GM12878 (cell line): ENCODE results near the gene WHRN. TPM values are rescaled to one million over a fixed set of nuclear protein-coding genes. Genes with fewer than 3 reads are reported as not detected.

Experiments used
- ATAC-seq: fragments of 200-7000 bp; cut with Tn5 transposase; 3 replicates; pipeline ENCODE4 v1.9.1; 2020; ENCODE audit warnings: mild to moderate bottlenecking, moderate library complexity
- BruUV-seq: library from RNA; stranded (reverse); fragments of 400-500 nt; replicated peaks from 2 replicates; lab custom pipeline; 2021; lab: Mats Ljungman, UMichigan
- CTCF ChIA-PET: fragments of 300-600 bp; sonication (Branson Sonifier 250); formaldehyde crosslinking; extraction: SDS; loops from one replicate; lab custom pipeline; 2021; ENCODE audit warnings: inconsistent platforms; lab: Yijun Ruan, JAX
- POLR2A ChIA-PET: fragments of 350-600 bp; formaldehyde crosslinking; extraction: SDS; loops from one replicate; lab custom pipeline; 2021; ENCODE audit warnings: inconsistent platforms; lab: Charles Lee
- RAD21 ChIA-PET: fragments of 300-600 bp; sonication (Branson Sonifier 250); formaldehyde crosslinking; loops from one replicate; lab custom pipeline; 2023; ENCODE audit warnings: antibody characterized with exemption; ENCODE audit not compliant: unreplicated experiment; lab: Charles Lee
- SMC1A ChIA-PET: fragments of 300-600 bp; sonication (Branson Sonifier 250); formaldehyde crosslinking; loops from one replicate; lab custom pipeline; 2023; ENCODE audit not compliant: unreplicated experiment, uncharacterized antibody; lab: Charles Lee
- DNase-seq: peaks from one replicate; pipeline ENCODE4 v3.0.0-alpha.2; 2011; ENCODE audit warnings: low read depth, low spot score
- FAIRE-seq: peaks from 3 replicates; lab custom pipeline; 2011; peaks lifted over from hg19 to GRCh38; lab: Jason Lieb, UNC
- H2AFZ ChIP-seq: 2 replicates; pipeline ENCODE4 v1.6.0; 2011; ENCODE audit warnings: low read depth, low read length, control low read depth; ENCODE audit not compliant: control insufficient read depth
- H3K27ac ChIP-seq: 2 replicates; pipeline ENCODE4 v1.5.1; 2011; ENCODE audit warnings: control low read depth; ENCODE audit not compliant: control insufficient read depth, insufficient read depth
- H3K27me3 ChIP-seq, 2 experiments: replicated peaks in 1 of 2; 2 replicates each; pipeline versions ENCODE4 v1.6.0 to v1.6.1; 2011; ENCODE audit warnings: low read length in 1 of 2; ENCODE audit not compliant: control insufficient read depth in 2 of 2, insufficient read depth in 2 of 2
- H3K36me3 ChIP-seq, 2 experiments: 2 replicates each; pipeline ENCODE4 v1.5.1; 2011; ENCODE audit warnings: low read length in 1 of 2; ENCODE audit not compliant: control insufficient read depth in 2 of 2, insufficient read depth in 2 of 2
- H3K4me1 ChIP-seq: 2 replicates; pipeline ENCODE4 v1.6.1; 2011; ENCODE audit warnings: mild to moderate bottlenecking, low read length, moderate library complexity, mixed read lengths; ENCODE audit not compliant: control insufficient read depth, insufficient read depth
- H3K4me2 ChIP-seq: 2 replicates; pipeline ENCODE4 v1.6.0; 2011; ENCODE audit warnings: control low read depth; ENCODE audit not compliant: control insufficient read depth, insufficient read depth
- H3K4me3 ChIP-seq: fragments of 200-600 bp; sonication (generic); 2 replicates; pipeline ENCODE4 v1.5.1; 2016
- H3K79me2 ChIP-seq: 2 replicates; pipeline ENCODE4 v1.6.0; 2011; ENCODE audit warnings: low read length; ENCODE audit not compliant: control insufficient read depth, insufficient read depth
- H3K9ac ChIP-seq: 2 replicates; pipeline ENCODE4 v1.8.0; 2011; ENCODE audit warnings: low read length, control low read depth, mixed read lengths; ENCODE audit not compliant: control insufficient read depth, insufficient read depth
- H3K9me3 ChIP-seq: replicated peaks from 3 replicates; pipeline ENCODE4 v1.5.1; 2011; ENCODE audit warnings: mild to moderate bottlenecking, low read length; ENCODE audit not compliant: control insufficient read depth, insufficient read depth
- H4K20me1 ChIP-seq: 2 replicates; pipeline ENCODE4 v1.6.0; 2011; ENCODE audit not compliant: control insufficient read depth, insufficient read depth
- BMI1 ChIP-seq: fragments of 450-650 bp; IDR thresholded peaks from 2 replicates; pipeline ENCODE4 v1.6.1; 2016; ENCODE audit warnings: mild to moderate bottlenecking, moderate library complexity, borderline replicate concordance
- IRF4 ChIP-seq: IDR thresholded peaks from 2 replicates; pipeline ENCODE4 v1.6.1; 2011; ENCODE audit warnings: low read depth, low read length
- NFXL1 ChIP-seq: fragments of 450-650 bp; IDR thresholded peaks from 2 replicates; pipeline ENCODE4 v1.6.1; 2017; ENCODE audit warnings: antibody characterized with exemption, mild to moderate bottlenecking, borderline replicate concordance
- WGBS: methylation state at CpG from one replicate; pipeline ENCODE4 v1.1.6; 2016; ENCODE audit warnings: low lambda C conversion rate; ENCODE audit not compliant: insufficient replicate concordance, insufficient coverage; ENCODE audit errors: missing lambda C conversion rate; 5-methylcytosine and 5-hydroxymethylcytosine counted together
- in situ Hi-C: fragments of 300-500 bp; cut with MboI; formaldehyde crosslinking; loops from 9 replicates; pipeline ENCODE4 v1.14.3; 2018; ENCODE audit warnings: mixed read lengths
- intact Hi-C: fragments of 100-400 bp; cut with micrococcal nuclease; formaldehyde crosslinking; loops from one replicate; pipeline ENCODE4 v1.14.2; 2022; ENCODE audit not compliant: unreplicated experiment
- polyA plus RNA-seq, 11 experiments: library from polyadenylated mRNA; depleted of rRNA in 4 of 11; unstranded in 6 of 11; stranded (reverse) in 5 of 11; fragments of >200 nt; fragmentation: Nextera tagmentation in 4 of 11; fragmentation: Illumina TruSeq in 1 of 11; extraction: Ambion mirVana in 4 of 11; extraction: Trizol in 1 of 11; gene quantifications; 1 replicate in 1 of 11; 2 replicates in 10 of 11; pipeline versions ENCODE4 v1.2.1 to v1.2.3, GENCODE V29; 2011 to 2016; ENCODE audit warnings: inconsistent platforms in 2 of 11, missing spikeins in 2 of 11, low read depth in 1 of 11
- total RNA-seq, 4 experiments: library from RNA; depleted of rRNA in 3 of 4; stranded (reverse); fragments of >200 nt in 3 of 4; fragmentation: Illumina TruSeq in 1 of 4; extraction: Trizol in 1 of 4; gene quantifications; 2 replicates each; pipeline versions ENCODE4 v1.2.1 to v1.2.3, GENCODE V29; 2013 to 2021
- TF ChIP-seq, protein P1 (sequence below): IDR thresholded peaks from 2 replicates; pipeline ENCODE4 v1.6.1; 2012; ENCODE audit warnings: mild to moderate bottlenecking, low read depth, low read length

The WHRN gene
- total and polyA plus RNA-seq, 10 of the 15 experiments (the other 5 are each of a cell fraction or from before 2014, with no cell fraction given), result 0.04 to 18.2 (median 0.68) TPM; not detected in 1

DNA sequence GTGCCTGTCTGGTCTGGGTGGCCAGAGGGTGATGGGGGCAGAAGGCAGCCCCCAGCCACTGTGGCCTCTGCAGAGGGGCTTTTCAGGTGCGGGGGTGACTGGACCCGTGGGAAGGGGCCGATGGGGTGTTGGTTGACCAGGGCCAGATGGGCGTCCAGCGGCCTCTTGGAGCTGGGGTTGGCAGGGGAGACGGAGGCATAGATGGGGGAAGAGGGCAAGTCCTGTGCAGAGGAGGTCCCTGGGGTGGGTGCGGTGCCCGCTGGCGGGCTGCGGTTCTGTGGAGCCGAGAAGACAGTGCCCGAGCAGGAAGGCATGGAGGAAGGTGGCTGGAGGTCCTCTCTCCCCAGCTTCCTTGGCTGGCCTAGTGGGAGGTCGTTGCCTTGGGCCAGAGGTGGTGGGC lies 98.8 kb downstream of the WHRN start:
- Histone ChIP-seq H3K9ac (no peak overlapping the region), H3K4me2 (no peak overlapping the region), H2AFZ (no peak overlapping the region), H3K4me3 (no peak overlapping the region), H3K27me3 (no peaks in the 10 kb centered on the region; a peak in 1 of 4 replicates), H3K27ac (no peak overlapping the region), H4K20me1 (no peaks in the 10 kb centered on the region; the same call in 1 of the 2 replicates), H3K79me2 (no peaks in the 10 kb centered on the region), H3K4me1 (peaks cover 5% of the 10 kb centered on the region; the same call in 1 of the 2 replicates), H3K9me3 (no peaks in the 10 kb centered on the region), H3K36me3 (no peaks in the 10 kb centered on the region; a peak in 1 of 4 replicates)
- no peak for TF ChIP-seq BMI1
- TF ChIP-seq, protein P1, sequence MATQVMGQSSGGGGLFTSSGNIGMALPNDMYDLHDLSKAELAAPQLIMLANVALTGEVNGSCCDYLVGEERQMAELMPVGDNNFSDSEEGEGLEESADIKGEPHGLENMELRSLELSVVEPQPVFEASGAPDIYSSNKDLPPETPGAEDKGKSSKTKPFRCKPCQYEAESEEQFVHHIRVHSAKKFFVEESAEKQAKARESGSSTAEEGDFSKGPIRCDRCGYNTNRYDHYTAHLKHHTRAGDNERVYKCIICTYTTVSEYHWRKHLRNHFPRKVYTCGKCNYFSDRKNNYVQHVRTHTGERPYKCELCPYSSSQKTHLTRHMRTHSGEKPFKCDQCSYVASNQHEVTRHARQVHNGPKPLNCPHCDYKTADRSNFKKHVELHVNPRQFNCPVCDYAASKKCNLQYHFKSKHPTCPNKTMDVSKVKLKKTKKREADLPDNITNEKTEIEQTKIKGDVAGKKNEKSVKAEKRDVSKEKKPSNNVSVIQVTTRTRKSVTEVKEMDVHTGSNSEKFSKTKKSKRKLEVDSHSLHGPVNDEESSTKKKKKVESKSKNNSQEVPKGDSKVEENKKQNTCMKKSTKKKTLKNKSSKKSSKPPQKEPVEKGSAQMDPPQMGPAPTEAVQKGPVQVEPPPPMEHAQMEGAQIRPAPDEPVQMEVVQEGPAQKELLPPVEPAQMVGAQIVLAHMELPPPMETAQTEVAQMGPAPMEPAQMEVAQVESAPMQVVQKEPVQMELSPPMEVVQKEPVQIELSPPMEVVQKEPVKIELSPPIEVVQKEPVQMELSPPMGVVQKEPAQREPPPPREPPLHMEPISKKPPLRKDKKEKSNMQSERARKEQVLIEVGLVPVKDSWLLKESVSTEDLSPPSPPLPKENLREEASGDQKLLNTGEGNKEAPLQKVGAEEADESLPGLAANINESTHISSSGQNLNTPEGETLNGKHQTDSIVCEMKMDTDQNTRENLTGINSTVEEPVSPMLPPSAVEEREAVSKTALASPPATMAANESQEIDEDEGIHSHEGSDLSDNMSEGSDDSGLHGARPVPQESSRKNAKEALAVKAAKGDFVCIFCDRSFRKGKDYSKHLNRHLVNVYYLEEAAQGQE, result no peak
- TF ChIP-seq NFXL1, result no peak
- TF ChIP-seq IRF4, result no peak
- FAIRE-seq (no peak), ATAC-seq (no peak), DNase-seq (no peak)
- BruUV-seq, result no TSS peak
- POLR2A ChIA-PET, result interaction anchor here (1.9 kb wide), 1 partner anchor 247 kb away, joined by 6 read pairs; no protein-coding TSS in a partner anchor
- intact Hi-C loops, result loop anchor here (5.0 kb wide), 2 partner anchors 101 to 186 kb away; partner anchors contain the start of gene WHRN
- CTCF ChIA-PET, result interaction anchor here (0.6 to 7.4 kb wide), 31 partner anchors 16 to 608 kb away, joined by 3 to 115 read pairs (median 4); partner anchors contain the start of gene WHRN
- 51% methylated on average over 11 of the region's 13 CpGs for WGBS
- RAD21 ChIA-PET, result interaction anchor here (0.9 to 7.1 kb wide), 15 partner anchors 9 to 249 kb away, joined by 3 to 69 read pairs (median 6); partner anchors contain the start of genes AKNA and WHRN
- SMC1A ChIA-PET, result interaction anchor here (0.8 to 6.8 kb wide), 20 partner anchors 16 to 274 kb away, joined by 3 to 75 read pairs (median 6); partner anchors contain the start of gene WHRN
- in situ Hi-C loops, result loop anchor here (5.0 kb wide), 2 partner anchors 241 to 606 kb away; no protein-coding TSS in a partner anchor
